GM15510 (cell line): ENCODE data around the gene PLXNA3.

Experiments used
- POLR2A ChIP-seq: IDR thresholded peaks from 3 replicates; pipeline ENCODE4 v1.6.1; 2011; ENCODE audit warnings: borderline replicate concordance; ENCODE audit not compliant: insufficient read length; ENCODE audit errors: extremely low read depth

PLXNA3 gene

GRCh38 chrX:154458116-154458953 lies at the start of gene PLXNA3:
PLXNA3 (plus strand) TSS chrX:154458281; CDS start chrX:154460184, 1,903 bp downstream.
- TF ChIP-seq POLR2A, result peak; percentile 65

- no peak for TF ChIP-seq POLR2A
These were observed 49.3 kb upstream of the PLXNA3 start for GRCh38 chrX:154408659-154409221.

GRCh38 chrX:154409222-154409871 lies 48.7 kb upstream of the PLXNA3 start, which contains the start of gene DNASE1L1:
DNASE1L1 (minus strand) TSS chrX:154409254; CDS start chrX:154405568, 3,686 bp downstream.
- TF ChIP-seq POLR2A, result peak; percentile 23

GRCh38 chrX:154411981-154412340 lies 46.1 kb upstream of the PLXNA3 start:
- peak; percentile 57 for TF ChIP-seq POLR2A

- no peak for TF ChIP-seq POLR2A
These were observed 45.6 kb upstream of the PLXNA3 start for GRCh38 chrX:154412468-154412867.

GRCh38 chrX:154413142-154413541 lies 44.9 kb upstream of the PLXNA3 start:
- no peak for TF ChIP-seq POLR2A

GRCh38 chrX:154417157-154417556 lies 40.9 kb upstream of the PLXNA3 start:
- no peak for TF ChIP-seq POLR2A

GRCh38 chrX:154419189-154419588 lies 38.9 kb upstream of the PLXNA3 start:
- no peak for TF ChIP-seq POLR2A

- TF ChIP-seq POLR2A, result no peak
These were observed 38.2 kb upstream of the PLXNA3 start for GRCh38 chrX:154419688-154420401.

- no peak for TF ChIP-seq POLR2A
These were observed 37.7 kb upstream of the PLXNA3 start for GRCh38 chrX:154420402-154420756.

GRCh38 chrX:154426916-154427770 lies 30.9 kb upstream of the PLXNA3 start:
- no peak for TF ChIP-seq POLR2A

- peak; percentile 53 for TF ChIP-seq POLR2A
These were observed 29.6 kb upstream of the PLXNA3 start, which contains the start of gene ATP6AP1 for GRCh38 chrX:154428176-154429171. ATP6AP1 (plus strand) TSS chrX:154428677; CDS start chrX:154428693, 16 bp downstream.

- TF ChIP-seq POLR2A, result no peak
These were observed 28.4 kb upstream of the PLXNA3 start for GRCh38 chrX:154429711-154430110.
